Ammon's horn (tissue), 1 donor: ENCODE measurements around the gene CBX8.

Experiments
- DNase-seq: peaks from one replicate; pipeline ENCODE4 v3.0.0-alpha.2; 2016; ENCODE audit warnings: low spot score

CBX8 gene

DNA sequence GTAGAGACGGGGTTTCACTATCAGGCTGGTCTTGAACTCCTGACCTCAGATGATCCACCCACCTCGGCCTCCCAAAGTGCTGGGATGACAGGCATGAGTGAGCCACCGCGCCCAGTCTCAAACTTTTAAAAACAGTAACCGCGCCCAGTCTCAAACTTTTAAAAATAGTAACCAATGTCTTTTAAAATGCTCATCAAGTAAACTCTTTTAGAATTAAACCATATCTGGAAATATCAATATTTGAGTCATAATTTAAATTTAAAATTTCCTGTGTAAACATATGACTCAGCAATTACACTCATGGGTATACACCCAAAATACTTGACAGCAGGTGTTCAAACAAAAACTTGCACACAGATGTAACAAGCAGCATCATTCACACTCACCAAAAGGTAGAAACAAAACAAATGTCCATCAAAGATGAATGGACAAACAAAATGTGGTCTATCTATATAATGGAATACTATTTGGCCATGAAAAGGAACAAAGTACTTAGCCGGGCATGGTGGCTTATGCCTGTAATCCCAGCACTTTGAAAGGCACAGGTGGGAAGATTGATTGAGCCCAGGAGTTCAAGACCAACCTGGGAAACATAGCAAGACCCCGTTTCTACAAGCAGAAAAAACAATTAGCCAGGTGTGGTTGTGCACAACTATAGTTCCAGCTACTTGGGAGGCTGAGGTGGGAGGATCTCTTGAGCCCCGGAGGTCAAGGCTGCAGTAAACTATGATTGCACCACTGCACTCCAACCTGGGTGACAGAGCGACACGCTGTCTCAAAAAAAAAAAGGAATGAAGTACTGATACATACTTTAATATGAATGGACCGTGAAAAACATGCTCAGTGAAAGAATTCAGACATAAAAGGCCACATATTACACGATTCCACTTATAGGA is 46.0 kb downstream of the CBX8 start:
- no peak for DNase-seq

DNA sequence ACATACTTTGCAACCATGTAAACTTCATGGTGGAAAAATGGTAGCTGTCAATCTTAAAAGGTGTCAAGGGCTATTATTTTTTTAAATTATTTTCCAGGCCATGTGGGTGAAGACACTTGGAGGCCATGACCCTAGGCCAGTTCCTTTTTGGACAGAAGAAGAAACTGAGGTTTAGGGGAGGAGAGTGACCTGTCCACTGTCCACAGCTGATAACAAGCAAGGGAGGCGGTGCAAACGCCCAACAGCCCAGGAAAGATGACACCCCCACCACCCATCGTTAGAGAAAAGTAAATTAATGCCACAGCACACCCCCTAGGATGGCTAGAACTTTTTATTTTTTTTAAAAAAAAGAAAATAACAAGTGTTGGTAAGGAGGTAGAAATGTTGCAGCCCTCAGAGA is 46.9 kb downstream of the CBX8 start:
- DNase-seq = no peak

GRCh38 chr17:79749156-79749815 is 47.6 kb downstream of the CBX8 start:
- DNase-seq = no peak

- no peak for DNase-seq
Observed at GRCh38 chr17:79748295-79749099, 48.4 kb downstream of the CBX8 start.

DNA sequence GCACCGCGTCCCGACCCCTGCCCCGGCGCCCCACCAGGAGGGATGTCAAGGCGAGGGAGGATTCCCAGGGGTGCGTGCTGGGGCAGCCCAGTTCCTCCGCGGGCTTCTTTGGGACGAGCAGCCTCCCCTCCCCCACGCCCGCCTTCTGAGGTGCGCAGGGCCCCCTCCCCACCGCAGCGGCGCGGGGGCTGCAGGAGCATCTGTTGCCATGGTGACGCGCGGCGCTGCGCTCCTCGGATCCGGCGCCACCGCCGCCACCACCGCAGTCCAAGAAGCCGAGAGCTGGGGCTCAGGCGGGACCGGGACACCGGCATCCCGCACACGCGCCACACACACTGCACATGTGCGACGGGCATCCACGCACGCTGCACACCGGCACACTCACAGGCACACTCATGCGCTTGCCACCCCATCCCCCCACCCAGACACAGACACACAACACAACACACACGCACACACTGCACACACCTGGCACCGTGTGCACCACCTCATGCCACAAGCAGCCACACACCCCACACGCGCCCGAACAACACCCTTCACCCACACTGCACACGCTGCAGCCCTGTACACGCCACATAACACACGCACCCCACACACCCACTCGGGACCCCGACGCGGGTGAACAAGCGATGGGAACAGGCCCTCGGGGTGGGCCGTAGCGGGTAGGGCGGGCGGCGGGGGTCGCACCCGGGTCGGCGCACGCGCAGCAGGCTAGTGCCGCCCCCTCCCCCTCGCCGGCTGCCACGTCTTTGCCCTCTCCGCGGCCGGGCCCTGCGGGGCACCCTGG is 49.2 kb downstream of the CBX8 start:
- peak; percentile 43 for DNase-seq

DNA sequence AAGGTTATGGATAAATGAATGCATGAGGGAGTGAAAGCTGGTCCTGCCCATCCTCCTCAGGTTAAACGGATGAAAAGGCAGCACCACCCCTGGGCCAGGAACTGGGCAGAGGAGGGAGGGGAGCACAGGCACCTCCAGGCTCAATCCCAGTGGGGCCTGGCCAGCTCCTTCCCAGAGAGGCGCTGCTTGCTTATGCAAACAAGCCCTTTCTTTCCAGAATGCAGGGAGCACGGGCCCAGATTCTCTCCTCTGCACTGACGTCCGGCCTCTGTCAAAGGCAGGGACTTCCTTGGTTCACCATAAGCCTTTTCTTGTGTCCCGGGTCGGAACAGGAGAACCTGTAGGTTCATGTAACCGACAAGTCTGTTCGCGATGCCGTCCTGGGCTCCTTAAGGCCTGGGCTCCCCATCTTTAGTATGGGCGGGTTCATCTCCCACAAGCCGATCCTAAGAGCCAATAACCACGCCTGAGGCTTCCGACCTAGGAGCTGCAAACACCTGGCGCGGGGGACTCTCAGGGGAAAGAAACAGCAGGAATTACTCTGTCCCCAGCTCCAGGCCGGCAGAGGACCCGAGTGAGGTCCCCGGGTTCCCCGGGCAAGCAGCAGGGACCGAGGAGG is 49.9 kb downstream of the CBX8 start:
- no peak for DNase-seq

- no peak for DNase-seq
Observed at GRCh38 chr17:79745641-79746105, 51.2 kb downstream of the CBX8 start.

DNA sequence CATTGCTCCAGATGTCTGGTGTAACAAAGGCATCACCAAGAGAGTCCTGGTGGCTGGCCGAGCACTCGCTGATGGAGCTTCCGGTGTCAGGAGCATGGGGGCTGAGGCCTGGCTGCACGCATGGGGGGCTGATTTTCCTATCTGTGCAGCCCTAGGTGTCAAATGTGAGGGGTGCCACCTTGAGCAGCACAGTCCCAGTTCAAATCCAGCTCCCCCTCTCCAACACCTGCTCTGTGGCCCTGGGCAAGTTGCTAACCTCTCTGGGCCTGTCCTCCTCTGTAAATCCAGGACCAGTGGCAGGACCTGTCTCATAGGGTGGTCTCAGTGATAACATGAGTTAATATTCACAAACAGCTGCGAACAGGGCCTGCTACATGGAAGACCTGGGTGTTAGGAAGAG is 53.3 kb downstream of the CBX8 start:
- DNase-seq = no peak

DNA sequence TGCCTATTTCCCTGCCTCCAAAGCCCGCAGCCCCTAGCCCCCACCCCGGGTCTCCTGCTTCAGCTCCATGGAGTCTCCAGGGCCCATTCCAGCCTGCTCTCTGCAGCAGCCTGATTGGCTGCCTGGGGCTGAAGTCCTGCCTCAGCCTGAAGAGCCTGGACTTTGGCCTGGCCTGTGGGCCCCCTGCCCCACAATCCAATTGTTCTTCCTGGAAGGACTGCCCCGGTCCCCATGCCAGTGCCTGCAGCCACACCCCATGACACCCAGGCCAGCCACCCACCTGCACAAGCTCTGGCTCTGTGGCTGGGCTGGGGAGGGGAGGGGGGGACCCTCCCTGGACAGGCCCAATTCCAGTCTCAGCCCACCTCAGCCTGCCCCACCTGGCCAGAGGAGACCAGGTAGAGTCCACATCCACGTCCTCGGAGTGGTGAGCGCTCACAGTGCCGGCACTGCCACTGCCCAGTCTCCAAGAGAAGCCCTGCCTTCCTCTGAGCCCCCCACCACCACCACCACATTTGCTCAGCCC is 53.9 kb downstream of the CBX8 start:
- no peak for DNase-seq

DNA sequence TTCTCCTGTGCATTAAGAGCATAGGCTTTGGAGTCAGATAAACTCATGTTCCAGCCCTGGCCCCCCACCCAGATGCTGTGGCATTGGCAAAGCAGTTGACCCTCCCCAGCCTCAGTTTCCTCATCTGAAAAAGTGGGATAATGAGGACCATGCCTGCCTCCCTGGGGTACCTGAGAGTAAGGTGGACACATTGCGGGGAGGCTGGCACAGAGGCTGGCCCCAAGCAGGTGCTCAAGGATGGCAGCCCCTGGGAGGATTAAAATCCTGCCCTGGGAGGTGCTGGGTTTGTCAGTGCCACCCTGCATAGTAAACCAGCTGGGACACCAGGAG is 54.3 kb downstream of the CBX8 start:
- DNase-seq = no peak
